HG02870 (cell line): ENCODE data around the gene STK26.
A peak's percentile ranks its signal among the peaks of the same experiment; 100 is the strongest.
"Not testable (repeated sequence)": the region's sequence is repeated elsewhere in the genome, so short reads cannot be mapped to it uniquely, and the experiment has no call there.

Experiments used
- ATAC-seq: cut with Tn5 transposase; IDR thresholded peaks from one replicate; pipeline ENCODE4 v1.9.1; 2021; ENCODE audit warnings: mild to moderate bottlenecking, moderate library complexity; ENCODE audit not compliant: unreplicated experiment

The STK26 gene

GRCh38 chrX:132022967-132023895, at the start of gene STK26:
STK26 (plus strand) TSS chrX:132023302; CDS start chrX:132023618, 316 bp downstream.
- peak; percentile 64 for ATAC-seq

- ATAC-seq = no peak
These were observed 47.3 kb upstream of the STK26 start for GRCh38 chrX:131975851-131976250.

- no peak for ATAC-seq
These were observed 45.5 kb upstream of the STK26 start for GRCh38 chrX:131977619-131978018.

- ATAC-seq = no peak
These were observed 44.0 kb upstream of the STK26 start for GRCh38 chrX:131979116-131979515.

GRCh38 chrX:131985526-131986049, 37.5 kb upstream of the STK26 start:
- ATAC-seq = no peak

- peak; percentile 98 for ATAC-seq
These were observed 35.9 kb upstream of the STK26 start for GRCh38 chrX:131987252-131987651.

- no peak for ATAC-seq
These were observed 34.9 kb upstream of the STK26 start for GRCh38 chrX:131988236-131988635.

- ATAC-seq = no peak
These were observed 22.0 kb upstream of the STK26 start for GRCh38 chrX:132001127-132001526.

- ATAC-seq = no peak
These were observed 18.4 kb upstream of the STK26 start for GRCh38 chrX:132004728-132005127.

GRCh38 chrX:132009350-132009749, 13.8 kb upstream of the STK26 start:
- no peak for ATAC-seq

GRCh38 chrX:132010213-132010612, 12.9 kb upstream of the STK26 start:
- ATAC-seq = not testable (repeated sequence)

GRCh38 chrX:132015875-132016274, 7.2 kb upstream of the STK26 start:
- ATAC-seq = no peak

GRCh38 chrX:132016628-132017430, 6.3 kb upstream of the STK26 start:
- ATAC-seq = no peak

- no peak for ATAC-seq
These were observed 5.5 kb upstream of the STK26 start for GRCh38 chrX:132017431-132018185.

- peak; percentile 19 for ATAC-seq
These were observed 720 bp upstream of the STK26 start for GRCh38 chrX:132022198-132022966.

- peak; percentile 65 for ATAC-seq
These were observed 839 bp downstream of the STK26 start for GRCh38 chrX:132023896-132024386.

GRCh38 chrX:132025041-132025440, 1.9 kb downstream of the STK26 start:
- no peak for ATAC-seq

- ATAC-seq = no peak
These were observed 7.2 kb downstream of the STK26 start for GRCh38 chrX:132030264-132030663.

- ATAC-seq = no peak
These were observed 8.8 kb downstream of the STK26 start for GRCh38 chrX:132031867-132032266.

GRCh38 chrX:132033166-132033565, 10.1 kb downstream of the STK26 start:
- peak; percentile 59 for ATAC-seq
